ENCODE results near the gene KRTCAP3. TPM values are rescaled to one million over a fixed set of nuclear protein-coding genes. Genes with fewer than 3 reads are reported as not detected.

The KRTCAP3 gene
- total RNA-seq, 3 donors from 2014 or later: 43.9 to 93.4 (median 85.1) TPM

DNA sequence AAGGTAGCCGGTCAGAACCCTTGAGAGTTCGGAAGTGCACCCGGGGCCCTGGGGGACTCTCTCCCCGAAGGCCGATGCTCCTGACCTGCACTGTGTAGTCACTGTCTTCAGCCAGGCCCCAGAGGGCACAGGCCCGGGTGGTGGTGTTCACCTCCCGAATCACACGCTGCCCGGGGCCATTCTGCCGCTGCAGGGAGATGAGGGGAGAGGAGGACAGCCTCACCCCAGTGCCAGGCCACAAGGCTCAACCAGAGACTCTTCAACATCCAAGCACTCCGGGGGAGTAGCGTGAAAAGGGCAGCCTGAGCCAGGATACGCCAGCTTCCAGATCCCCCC is 51.7 kb downstream of the KRTCAP3 start:
- intact Hi-C loops (cut with DNase I, micrococcal nuclease): no loop called here
- DNase-seq (no peak), ATAC-seq (no peak)
- no peak overlapping the region for H3K4me3 ChIP-seq
- H3K36me3 ChIP-seq (ENCODE audit: low read depth): no peaks in the 10 kb centered on the region
- TF ChIP-seq, protein P1, sequence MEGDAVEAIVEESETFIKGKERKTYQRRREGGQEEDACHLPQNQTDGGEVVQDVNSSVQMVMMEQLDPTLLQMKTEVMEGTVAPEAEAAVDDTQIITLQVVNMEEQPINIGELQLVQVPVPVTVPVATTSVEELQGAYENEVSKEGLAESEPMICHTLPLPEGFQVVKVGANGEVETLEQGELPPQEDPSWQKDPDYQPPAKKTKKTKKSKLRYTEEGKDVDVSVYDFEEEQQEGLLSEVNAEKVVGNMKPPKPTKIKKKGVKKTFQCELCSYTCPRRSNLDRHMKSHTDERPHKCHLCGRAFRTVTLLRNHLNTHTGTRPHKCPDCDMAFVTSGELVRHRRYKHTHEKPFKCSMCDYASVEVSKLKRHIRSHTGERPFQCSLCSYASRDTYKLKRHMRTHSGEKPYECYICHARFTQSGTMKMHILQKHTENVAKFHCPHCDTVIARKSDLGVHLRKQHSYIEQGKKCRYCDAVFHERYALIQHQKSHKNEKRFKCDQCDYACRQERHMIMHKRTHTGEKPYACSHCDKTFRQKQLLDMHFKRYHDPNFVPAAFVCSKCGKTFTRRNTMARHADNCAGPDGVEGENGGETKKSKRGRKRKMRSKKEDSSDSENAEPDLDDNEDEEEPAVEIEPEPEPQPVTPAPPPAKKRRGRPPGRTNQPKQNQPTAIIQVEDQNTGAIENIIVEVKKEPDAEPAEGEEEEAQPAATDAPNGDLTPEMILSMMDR (IDR thresholded peaks at IDR 0.05): no peak
- H3K4me1 ChIP-seq (ENCODE audit: low read depth): peaks cover 11% of the 10 kb centered on the region
- no peaks in the 10 kb centered on the region for H3K9me3 ChIP-seq

Other genes with a start within 250 kb of the KRTCAP3 start
- gene ATRAID, start 230.3 kb upstream of the KRTCAP3 start, total RNA-seq: 10 to 100 TPM; 82.0 to 88.8 (median 85.2) TPM
- gene SLC5A6, start 230.1 kb upstream of the KRTCAP3 start, total RNA-seq: 10 to 100 TPM; 27.7 to 34.8 (median 30.0) TPM
- gene CAD, start 225.0 kb upstream of the KRTCAP3 start, total RNA-seq: 10 to 100 TPM; 22.7 to 29.8 (median 24.7) TPM
- under 1 TPM in 1 of 3 donors, not detected in 2; 0.12 TPM for gene SLC30A3, start 179.3 kb upstream of the KRTCAP3 start, total RNA-seq
- under 1 TPM in 1 of 3 donors, not detected in 2; 0.47 TPM for gene DNAJC5G, start 166.9 kb upstream of the KRTCAP3 start, total RNA-seq
- gene TRIM54, start 160.0 kb upstream of the KRTCAP3 start, total RNA-seq: under 1 TPM in 1 of 3 donors, not detected in 2; 0.43 TPM
- 1 to 10 TPM in 1 of 3 donors, under 1 TPM in 2; 0.52 to 1.2 (median 0.92) TPM for gene UCN, start 133.9 kb upstream of the KRTCAP3 start, total RNA-seq
- 10 to 100 TPM; 39.5 to 49.0 (median 41.9) TPM for gene MPV17, start 119.3 kb upstream of the KRTCAP3 start, total RNA-seq
- gene GTF3C2, start 85.6 kb upstream of the KRTCAP3 start, total RNA-seq: 10 to 100 TPM; 53.7 to 83.5 (median 56.9) TPM
- gene EIF2B4, start 72.0 kb upstream of the KRTCAP3 start, total RNA-seq: 10 to 100 TPM; 31.4 to 59.9 (median 34.0) TPM
- 10 to 100 TPM; 85.5 to 94.4 (median 91.0) TPM for gene SNX17, start 71.8 kb upstream of the KRTCAP3 start, total RNA-seq
- gene ZNF513, start 61.6 kb upstream of the KRTCAP3 start, total RNA-seq: 10 to 100 TPM; 22.6 to 32.0 (median 25.4) TPM
- 10 to 100 TPM; 53.4 to 64.1 (median 59.6) TPM for gene PPM1G, start 32.8 kb upstream of the KRTCAP3 start, total RNA-seq
- 100 to 1,000 TPM in 1 of 3 donors, 10 to 100 TPM in 2; 68.4 to 104 (median 87.6) TPM for gene NRBP1, start 13.8 kb upstream of the KRTCAP3 start, total RNA-seq
- 10 to 100 TPM; 54.4 to 93.7 (median 62.4) TPM for gene IFT172, start 47.4 kb downstream of the KRTCAP3 start, total RNA-seq
- 1 to 10 TPM in 2 of 3 donors, under 1 TPM in 1; 0.64 to 3.1 (median 1.7) TPM for gene FNDC4, start 52.8 kb downstream of the KRTCAP3 start, total RNA-seq
- under 1 TPM in 1 of 3 donors, not detected in 2; 0.29 TPM for gene GCKR, start 54.5 kb downstream of the KRTCAP3 start, total RNA-seq
- gene ZNF512, start 140.7 kb downstream of the KRTCAP3 start, total RNA-seq: 10 to 100 TPM; 14.4 to 37.8 (median 19.7) TPM
- gene CCDC121, start 186.6 kb downstream of the KRTCAP3 start, total RNA-seq: 1 to 10 TPM; 1.9 to 4.0 (median 2.9) TPM
- 10 to 100 TPM; 23.3 to 27.8 (median 25.2) TPM for gene GPN1, start 186.7 kb downstream of the KRTCAP3 start, total RNA-seq
- 10 to 100 TPM; 19.5 to 30.3 (median 28.1) TPM for gene SUPT7L, start 221.2 kb downstream of the KRTCAP3 start, total RNA-seq
- gene SLC4A1AP, start 221.5 kb downstream of the KRTCAP3 start, total RNA-seq: 10 to 100 TPM; 14.8 to 15.8 (median 15.5) TPM